Stomach (tissue), 4 donors: Measurements from ENCODE around the gene DIP2A.

Experiments
- EP300 ChIP-seq: sonication (generic); formaldehyde crosslinking; IDR thresholded peaks from one replicate; pipeline ENCODE4 v1.6.1; 2017; ENCODE audit warnings: antibody characterized with exemption
- POLR2AphosphoS5 ChIP-seq, 3 donors: sonication (generic); formaldehyde crosslinking; IDR thresholded peaks; one replicate each; pipeline ENCODE4 v1.6.1; 2016; ENCODE audit warnings: antibody characterized with exemption in 3 of 3

DNA sequence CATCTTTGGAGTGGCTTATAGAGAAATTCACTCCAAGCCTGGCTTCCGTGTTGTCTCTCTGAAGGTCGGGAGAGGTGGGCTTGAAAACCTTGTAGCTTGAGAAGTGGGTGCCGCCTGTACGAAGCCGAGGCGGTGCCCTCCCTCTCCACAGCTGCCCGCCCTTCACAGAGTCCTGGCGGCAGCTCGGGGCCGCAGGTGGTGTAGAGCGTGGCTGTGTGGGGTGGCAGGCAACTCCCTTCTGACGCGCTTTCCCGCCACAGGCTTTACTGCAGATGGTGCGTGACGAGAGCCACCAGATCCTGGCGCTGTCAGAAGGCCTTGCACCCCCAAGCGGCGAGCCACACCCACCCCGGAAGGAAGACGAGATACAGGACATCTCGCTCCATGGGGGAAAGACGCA is 33.1 kb upstream of the DIP2A start:
- TF ChIP-seq POLR2AphosphoS5 (IDR thresholded peaks at IDR 0.05) (no peak), EP300 (no peak)
